DLD1 (cell line): Measurements from ENCODE around the gene CACNA2D3.

Source experiments
- in situ Hi-C: cut with HindIII; loops from 2 replicates; pipeline ENCODE4 v1.10.0; 2017; ENCODE audit warnings: low sequenced_read_pairs

CACNA2D3 gene

GRCh38 chr3:54713031-54713430 is 590.7 kb downstream of the CACNA2D3 start:
- in situ Hi-C loops = no loop called here

- in situ Hi-C loops = no loop called here
These were observed 591.1 kb downstream of the CACNA2D3 start for GRCh38 chr3:54713455-54713854.

- in situ Hi-C loops = no loop called here
These were observed 591.7 kb downstream of the CACNA2D3 start for GRCh38 chr3:54714035-54714434.

- in situ Hi-C loops = no loop called here
These were observed 595.2 kb downstream of the CACNA2D3 start for GRCh38 chr3:54717506-54717905.

- in situ Hi-C loops = no loop called here
These were observed 597.6 kb downstream of the CACNA2D3 start for GRCh38 chr3:54719914-54720313.

- in situ Hi-C loops = no loop called here
These were observed 598.3 kb downstream of the CACNA2D3 start for GRCh38 chr3:54720604-54721003.

- in situ Hi-C loops = no loop called here
These were observed 609.5 kb downstream of the CACNA2D3 start for GRCh38 chr3:54731732-54732445.

- in situ Hi-C loops = no loop called here
These were observed 611.0 kb downstream of the CACNA2D3 start for GRCh38 chr3:54733106-54734006.

- in situ Hi-C loops = no loop called here
These were observed 614.1 kb downstream of the CACNA2D3 start for GRCh38 chr3:54736459-54736858.

- in situ Hi-C loops = no loop called here
These were observed 621.4 kb downstream of the CACNA2D3 start for GRCh38 chr3:54743755-54744154.

- in situ Hi-C loops = no loop called here
These were observed 621.9 kb downstream of the CACNA2D3 start for GRCh38 chr3:54744291-54744690.

GRCh38 chr3:54745843-54746242 is 623.5 kb downstream of the CACNA2D3 start:
- in situ Hi-C loops = no loop called here

- in situ Hi-C loops = no loop called here
These were observed 624.4 kb downstream of the CACNA2D3 start for GRCh38 chr3:54746722-54747121.

- in situ Hi-C loops = no loop called here
These were observed 633.4 kb downstream of the CACNA2D3 start for GRCh38 chr3:54755756-54756155.

GRCh38 chr3:54756330-54756731 is 634.0 kb downstream of the CACNA2D3 start:
- in situ Hi-C loops = no loop called here

- in situ Hi-C loops = no loop called here
These were observed 636.1 kb downstream of the CACNA2D3 start for GRCh38 chr3:54758461-54758860.

GRCh38 chr3:54759166-54759565 is 636.8 kb downstream of the CACNA2D3 start:
- in situ Hi-C loops = no loop called here

- in situ Hi-C loops = no loop called here
These were observed 637.8 kb downstream of the CACNA2D3 start for GRCh38 chr3:54760201-54760600.

- in situ Hi-C loops = no loop called here
These were observed 639.3 kb downstream of the CACNA2D3 start for GRCh38 chr3:54761637-54762036.

- in situ Hi-C loops = no loop called here
These were observed 642.6 kb downstream of the CACNA2D3 start for GRCh38 chr3:54764911-54765310.

GRCh38 chr3:54771050-54771449 is 648.7 kb downstream of the CACNA2D3 start:
- in situ Hi-C loops = no loop called here

GRCh38 chr3:54772051-54772450 is 649.7 kb downstream of the CACNA2D3 start:
- in situ Hi-C loops = no loop called here
